GM10847 (cell line): Measurements from ENCODE around the gene ROS1.

Experiments
- POLR2A ChIP-seq: IDR thresholded peaks from 2 replicates; pipeline ENCODE4 v1.6.1; 2011; ENCODE audit not compliant: insufficient read length; ENCODE audit errors: extremely low read depth

ROS1 gene

GRCh38 chr6:117399924-117400323, 25.8 kb downstream of the ROS1 start:
- TF ChIP-seq POLR2A, result no peak

GRCh38 chr6:117399126-117399525, 26.6 kb downstream of the ROS1 start:
- TF ChIP-seq POLR2A, result no peak

DNA sequence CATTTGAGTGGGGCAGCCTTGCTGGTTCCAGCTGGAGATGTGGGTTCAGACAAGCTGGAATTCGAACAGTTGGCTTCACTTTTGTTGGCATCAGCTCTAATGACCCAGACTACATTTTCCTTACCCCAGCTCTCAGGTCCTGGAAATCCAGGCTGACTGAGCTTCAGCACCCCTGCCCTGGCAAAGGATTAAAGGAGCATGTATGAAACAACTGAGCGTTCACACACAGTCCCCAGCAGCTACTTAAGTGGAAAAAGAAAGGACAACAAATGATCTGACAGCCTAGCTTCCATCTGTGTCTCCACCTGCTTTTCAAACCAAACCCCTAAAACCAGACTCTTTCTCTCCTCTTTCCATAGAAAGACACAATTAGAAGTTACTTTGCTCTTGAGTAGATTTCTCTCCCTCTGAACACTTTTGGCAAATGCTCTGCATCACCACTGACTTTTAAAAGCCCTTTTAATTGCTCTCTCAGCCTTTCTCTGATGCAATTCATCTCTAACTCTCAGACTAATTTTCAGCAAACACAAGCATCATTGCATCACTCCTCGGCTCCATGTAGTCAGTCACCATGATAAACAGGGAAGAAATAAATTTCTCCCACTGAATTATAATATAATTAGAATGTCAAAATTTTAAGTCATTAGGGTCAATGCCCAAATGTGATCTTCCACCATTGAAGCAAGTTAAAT, 28.1 kb downstream of the ROS1 start:
- TF ChIP-seq POLR2A, result no peak

GRCh38 chr6:117396228-117396627, 29.5 kb downstream of the ROS1 start:
- TF ChIP-seq POLR2A, result no peak

GRCh38 chr6:117395164-117395563, 30.6 kb downstream of the ROS1 start:
- TF ChIP-seq POLR2A, result no peak

DNA sequence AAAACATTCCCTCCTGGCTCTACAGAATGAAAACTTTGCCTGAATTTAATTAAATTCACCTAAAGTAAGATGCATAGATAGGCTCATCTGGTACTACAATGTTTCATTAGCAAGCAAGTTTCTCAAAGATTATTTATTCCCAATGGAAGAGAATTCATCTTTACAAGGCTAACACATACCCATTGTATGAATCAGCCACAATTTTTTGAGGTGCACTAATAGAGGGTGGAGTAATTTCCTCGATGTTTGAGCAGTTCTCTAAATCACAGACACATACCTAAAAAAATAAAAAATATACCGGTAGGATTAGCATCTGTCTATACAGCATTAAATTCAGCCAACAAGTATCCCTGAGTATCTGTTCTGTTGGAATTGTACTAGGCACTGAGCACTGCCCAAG, 32.7 kb downstream of the ROS1 start:
- TF ChIP-seq POLR2A, result no peak

DNA sequence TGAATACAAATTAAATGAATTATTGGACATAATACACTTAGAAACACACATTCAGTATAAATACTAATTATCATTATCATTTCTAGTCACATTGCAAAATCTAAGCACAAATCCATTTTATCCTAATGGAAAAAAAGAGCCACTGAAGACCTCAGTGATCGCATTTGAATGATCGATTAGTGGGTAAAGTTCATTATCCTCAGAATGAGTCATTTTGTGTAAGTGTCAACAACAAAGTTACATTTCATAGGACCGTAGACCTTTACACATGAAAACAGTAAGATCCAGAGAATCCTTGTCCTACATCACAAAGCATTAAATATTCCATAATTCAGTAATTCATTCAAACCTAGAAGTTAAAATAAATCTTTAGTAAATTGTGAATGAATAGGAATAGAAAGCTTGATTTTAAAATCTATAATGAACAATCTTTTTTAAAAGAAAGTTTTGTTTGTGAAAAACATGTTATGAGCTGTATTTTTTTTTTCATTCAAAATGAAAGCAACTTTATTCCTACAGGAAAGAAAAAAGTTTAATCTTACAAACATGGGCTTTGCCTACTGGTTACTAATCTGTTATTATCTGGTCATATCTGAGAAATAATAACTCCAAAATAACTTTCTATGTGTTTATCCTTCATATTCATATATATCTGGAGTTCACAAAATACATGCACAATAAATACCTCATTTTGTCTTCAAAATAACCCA, 33.7 kb downstream of the ROS1 start:
- no peak for TF ChIP-seq POLR2A

GRCh38 chr6:117389227-117390057, 36.3 kb downstream of the ROS1 start:
- TF ChIP-seq POLR2A, result no peak

- no peak for TF ChIP-seq POLR2A
Measured at GRCh38 chr6:117387454-117387974, 38.2 kb downstream of the ROS1 start.

DNA sequence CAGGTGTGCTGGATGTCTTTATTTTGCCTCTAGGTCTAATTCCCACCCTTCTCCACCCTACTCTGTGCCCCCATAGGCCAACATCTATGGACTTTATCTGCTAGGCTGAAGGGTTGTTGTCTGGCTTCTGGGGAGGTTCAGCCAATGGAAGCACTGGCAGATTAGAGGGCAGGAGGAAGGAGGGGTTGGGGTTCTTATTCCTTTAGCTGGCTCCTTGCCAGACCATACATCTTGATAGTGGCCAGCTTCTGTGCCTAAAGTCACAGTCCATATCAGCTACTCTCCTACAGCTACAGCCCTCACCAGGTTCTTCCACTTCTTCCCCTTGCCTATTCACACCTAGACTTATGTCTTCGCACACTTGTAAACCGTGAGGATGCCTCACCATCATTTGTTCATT, 41.1 kb downstream of the ROS1 start:
- no peak for TF ChIP-seq POLR2A

DNA sequence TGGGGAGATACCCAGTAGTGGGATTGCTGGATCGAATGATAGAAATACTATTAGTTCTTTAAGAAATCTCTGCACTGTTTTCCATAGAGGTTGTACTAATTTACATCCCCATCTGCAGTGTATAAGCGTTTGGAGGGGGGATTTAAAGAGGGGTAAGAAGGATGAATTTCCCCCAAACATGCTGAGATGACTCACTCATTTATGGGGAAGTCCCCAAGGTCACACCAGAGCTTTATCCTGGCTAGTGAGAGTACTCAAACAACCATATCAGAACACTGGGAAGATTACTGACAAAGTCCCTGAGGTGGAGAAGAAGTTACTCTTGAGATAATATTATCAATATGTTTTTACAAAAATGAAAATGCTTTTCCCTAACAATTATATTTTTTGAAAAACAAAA, 44.0 kb downstream of the ROS1 start:
- no peak for TF ChIP-seq POLR2A

GRCh38 chr6:117380298-117380697, 45.4 kb downstream of the ROS1 start:
- no peak for TF ChIP-seq POLR2A

GRCh38 chr6:117375446-117375845, 50.3 kb downstream of the ROS1 start:
- no peak for TF ChIP-seq POLR2A

- TF ChIP-seq POLR2A, result no peak
Measured at GRCh38 chr6:117373211-117373813, 52.4 kb downstream of the ROS1 start.

- no peak for TF ChIP-seq POLR2A
Measured at GRCh38 chr6:117371492-117371891, 54.2 kb downstream of the ROS1 start.
